Stomach smooth muscle (tissue), 2 donors: ENCODE data around the gene RNASE13.
"Not testable (repeated sequence)": the region's sequence is repeated elsewhere in the genome, so short reads cannot be mapped to it uniquely, and the experiment has no call there.

ENCODE experiments used
- H3K27ac ChIP-seq: one replicate; pipeline ENCODE4 v1.7.0; 2013; ENCODE audit warnings: mild to moderate bottlenecking, low read length, inconsistent platforms
- H3K27me3 ChIP-seq, 2 donors: one replicate each; pipeline ENCODE4 v1.7.0; 2013; ENCODE audit warnings: low read length in 2 of 2; ENCODE audit not compliant: insufficient read depth in 2 of 2, control insufficient read depth in 1 of 2
- H3K36me3 ChIP-seq, 2 donors: one replicate each; pipeline ENCODE4 v1.7.0; 2013; ENCODE audit warnings: low read length in 2 of 2; ENCODE audit not compliant: control insufficient read depth in 2 of 2, insufficient read depth in 2 of 2
- H3K4me1 ChIP-seq: one replicate; pipeline ENCODE4 v1.7.0; 2013; ENCODE audit warnings: low read length; ENCODE audit not compliant: control insufficient read depth, insufficient read depth
- H3K4me3 ChIP-seq, 2 donors: one replicate each; pipeline ENCODE4 v1.7.0; 2013; ENCODE audit warnings: low read length in 2 of 2
- H3K9ac ChIP-seq, 2 donors: one replicate each; pipeline ENCODE4 v1.7.0; 2013; ENCODE audit warnings: low read length in 2 of 2, mild to moderate bottlenecking in 1 of 2
- H3K9me3 ChIP-seq, 2 donors: one replicate each; pipeline ENCODE4 v1.7.0; 2013; ENCODE audit warnings: low read length in 2 of 2; ENCODE audit not compliant: control insufficient read depth in 2 of 2
- donor health status: healthy.
- donor health status: Pancreatic carcinoma.

Gene RNASE13

DNA sequence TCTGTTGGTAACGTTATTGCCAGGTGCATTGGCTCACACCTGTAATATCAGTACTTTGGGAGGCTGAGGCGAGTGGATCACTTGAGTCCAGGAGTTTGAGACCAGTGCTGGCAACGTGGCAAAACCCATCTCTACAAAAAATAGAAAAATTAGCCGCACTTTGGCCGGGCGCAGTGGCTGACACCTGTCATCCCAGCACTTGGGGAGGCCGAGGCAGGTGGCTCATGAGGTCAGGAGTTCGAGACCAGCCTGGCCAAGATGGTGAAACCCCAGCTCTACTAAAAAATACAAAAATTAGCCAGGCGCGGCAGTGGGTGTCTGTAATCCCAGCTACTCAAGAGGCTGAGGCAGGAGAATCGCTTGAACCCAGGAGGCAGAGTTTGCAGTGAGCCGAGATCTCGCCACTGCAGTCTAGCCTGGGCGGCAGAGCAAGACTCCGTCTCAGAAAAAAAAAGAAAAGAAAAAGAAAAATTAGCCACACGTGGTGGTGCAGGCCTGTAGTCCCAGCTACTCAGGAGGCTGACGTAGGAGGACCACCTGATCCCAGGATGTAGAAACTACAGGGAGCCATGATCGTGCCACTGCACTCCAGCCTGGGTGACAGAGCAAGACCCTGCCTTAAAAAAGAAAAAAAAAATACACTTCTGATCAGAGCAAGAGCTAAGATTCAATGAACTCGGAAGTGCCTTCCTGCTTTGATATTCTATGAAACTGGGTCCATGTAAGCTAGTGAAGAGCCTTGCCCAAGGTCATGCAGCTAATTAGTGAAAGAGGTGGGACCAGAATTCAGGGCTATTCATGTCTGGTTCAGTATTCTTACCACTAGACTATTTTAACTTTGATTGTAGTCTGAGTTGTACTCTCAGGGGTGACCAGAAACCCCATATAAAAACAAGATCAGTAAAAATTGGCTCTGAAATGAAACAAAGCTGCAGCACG, 18.8 kb upstream of the RNASE13 start:
- Histone ChIP-seq H3K4me1 (no peaks in the 10 kb centered on the region), H3K36me3 (no peaks in the 10 kb centered on the region), H3K27me3 (no peaks in the 10 kb centered on the region), H3K27ac (no peak overlapping the region), H3K9ac (no peak overlapping the region), H3K9me3 (no peaks in the 10 kb centered on the region), H3K4me3 (no peak overlapping the region)

DNA sequence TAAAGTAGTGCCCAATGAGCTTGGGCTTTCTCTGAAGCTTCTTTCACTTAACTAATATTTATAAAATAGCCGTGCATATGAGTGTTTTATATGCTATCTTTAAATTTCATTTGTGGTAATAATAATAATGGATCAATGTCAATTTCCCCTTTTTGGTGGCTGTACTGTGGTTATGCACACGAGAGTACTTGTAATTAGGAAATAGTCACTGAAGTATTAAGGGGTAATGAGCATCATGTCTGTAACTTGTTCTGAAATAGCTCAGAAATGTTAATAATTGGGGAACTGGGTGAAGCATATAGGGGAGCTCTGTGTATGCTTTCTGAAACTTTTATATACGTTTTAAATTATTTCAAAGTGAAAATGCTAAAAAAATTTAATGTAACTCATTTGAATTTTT, 16.0 kb upstream of the RNASE13 start:
- Histone ChIP-seq H3K4me3 (no peak overlapping the region), H3K36me3 (no peaks in the 10 kb centered on the region), H3K9me3 (no peaks in the 10 kb centered on the region), H3K27me3 (no peaks in the 10 kb centered on the region), H3K27ac (no peak overlapping the region), H3K4me1 (no peaks in the 10 kb centered on the region), H3K9ac (no peak overlapping the region)

DNA sequence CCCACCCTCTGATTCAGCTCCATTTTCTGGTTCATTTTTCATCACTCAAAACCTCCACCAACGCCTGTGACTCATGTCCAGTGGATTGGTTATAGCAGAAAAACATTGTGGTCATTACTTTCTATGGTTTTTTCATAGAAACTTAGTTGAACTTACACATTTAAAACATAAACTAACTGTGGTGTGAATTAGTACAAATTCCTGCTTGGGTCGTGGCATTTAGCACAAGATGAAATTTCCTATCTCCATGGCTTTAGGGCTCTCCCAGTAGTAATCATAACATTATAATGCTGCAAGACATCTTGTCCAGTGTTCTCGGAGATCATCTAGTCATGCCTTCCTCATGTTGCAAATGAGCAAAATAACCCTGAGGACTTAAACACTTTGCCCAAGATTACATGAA, 14.7 kb upstream of the RNASE13 start:
- Histone ChIP-seq H3K36me3 (no peaks in the 10 kb centered on the region), H3K4me3 (no peak overlapping the region), H3K9ac (no peak overlapping the region), H3K27ac (no peak overlapping the region), H3K27me3 (peaks cover 0 to 2% of the 10 kb centered on the region in 2 donors), H3K9me3 (no peaks in the 10 kb centered on the region), H3K4me1 (no peaks in the 10 kb centered on the region)

DNA sequence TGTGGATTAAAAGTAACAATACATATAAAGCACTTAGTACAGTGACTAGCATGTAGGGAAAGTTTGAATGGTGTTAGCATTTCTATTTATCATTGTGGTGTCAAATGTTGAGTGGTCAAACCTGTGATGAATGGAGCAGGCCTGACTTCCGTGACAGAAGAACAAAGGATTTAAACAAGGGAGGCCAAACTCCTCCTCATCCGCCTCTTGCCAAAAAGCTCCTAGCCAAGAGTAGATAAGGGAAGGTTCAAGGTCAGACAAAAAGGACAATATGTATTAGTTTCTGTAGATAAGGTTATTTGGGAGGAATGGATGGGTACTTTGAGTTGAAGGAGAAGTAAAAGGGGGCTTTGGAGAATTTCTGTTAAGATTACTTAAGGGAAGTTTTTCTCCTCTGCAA, 14.0 kb upstream of the RNASE13 start:
- Histone ChIP-seq H3K9ac (no peak overlapping the region), H3K36me3 (no peaks in the 10 kb centered on the region), H3K4me3 (no peak overlapping the region), H3K27ac (no peak overlapping the region), H3K27me3 (peaks cover 0 to 3% of the 10 kb centered on the region in 2 donors), H3K9me3 (no peaks in the 10 kb centered on the region), H3K4me1 (no peaks in the 10 kb centered on the region)

DNA sequence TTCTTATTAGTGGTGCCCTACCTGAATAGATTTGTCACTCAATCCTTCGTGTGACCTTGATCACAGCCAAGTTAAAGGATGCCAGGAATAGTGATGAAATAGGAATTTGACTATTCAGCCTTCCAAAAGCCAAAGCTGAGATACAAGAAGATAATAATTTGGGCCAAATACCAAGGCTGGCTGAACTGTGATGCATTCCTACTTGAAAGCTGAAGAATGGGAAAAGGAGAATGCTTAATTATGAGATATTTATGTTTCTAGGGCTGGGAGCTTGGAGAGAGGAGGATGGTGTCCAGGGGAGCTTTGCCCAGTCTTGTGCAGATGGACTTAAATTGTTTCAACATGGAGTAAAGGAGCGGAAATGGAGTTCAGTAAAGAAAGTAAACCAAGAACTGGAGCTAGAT, 12.8 kb upstream of the RNASE13 start:
- Histone ChIP-seq H3K4me1 (no peaks in the 10 kb centered on the region), H3K27me3 (peaks cover 0 to 3% of the 10 kb centered on the region in 2 donors), H3K9me3 (no peaks in the 10 kb centered on the region), H3K27ac (no peak overlapping the region), H3K36me3 (no peaks in the 10 kb centered on the region), H3K9ac (no peak overlapping the region), H3K4me3 (no peak overlapping the region)

DNA sequence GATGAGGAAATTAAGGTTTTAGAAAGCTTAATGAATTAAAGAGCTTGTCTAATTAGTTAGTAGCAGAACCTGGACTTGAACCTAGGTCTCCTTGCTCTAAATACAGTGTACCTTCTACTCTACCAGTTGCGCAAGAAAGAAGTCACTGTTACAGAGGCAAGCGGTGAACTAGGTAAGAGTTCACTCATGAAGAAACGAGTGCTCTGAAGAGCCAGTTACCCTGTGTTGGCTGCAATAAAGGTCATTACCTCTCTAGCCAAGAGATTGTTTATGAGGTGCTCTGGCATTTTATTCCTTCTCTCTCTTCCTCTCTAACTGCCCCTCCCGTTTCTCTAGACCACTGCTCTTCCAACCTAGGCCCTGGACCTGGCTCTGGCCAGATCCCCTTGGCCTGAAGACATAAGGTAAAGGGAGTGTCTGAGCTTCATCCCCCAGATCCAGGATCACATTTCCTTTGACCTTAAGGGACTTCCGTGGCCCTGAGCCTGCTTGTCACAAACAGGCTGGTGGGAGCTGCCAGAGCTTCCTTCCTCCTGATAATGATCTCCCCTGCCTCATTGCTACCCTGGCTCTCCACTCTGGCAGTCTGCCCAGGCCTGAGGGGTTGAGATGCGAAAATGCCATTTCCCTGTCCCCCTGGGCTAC, 9.5 kb upstream of the RNASE13 start:
- peaks cover 9% of the 10 kb centered on the region for H3K4me1 ChIP-seq
- H3K27me3 ChIP-seq = peaks cover 0 to 3% of the 10 kb centered on the region in 2 donors
- H3K36me3 ChIP-seq = no peaks in the 10 kb centered on the region
- no peaks in the 10 kb centered on the region for H3K9me3 ChIP-seq
- no peak overlapping the region for H3K4me3 ChIP-seq
- H3K27ac ChIP-seq = no peak overlapping the region
- H3K9ac ChIP-seq = no peak overlapping the region

DNA sequence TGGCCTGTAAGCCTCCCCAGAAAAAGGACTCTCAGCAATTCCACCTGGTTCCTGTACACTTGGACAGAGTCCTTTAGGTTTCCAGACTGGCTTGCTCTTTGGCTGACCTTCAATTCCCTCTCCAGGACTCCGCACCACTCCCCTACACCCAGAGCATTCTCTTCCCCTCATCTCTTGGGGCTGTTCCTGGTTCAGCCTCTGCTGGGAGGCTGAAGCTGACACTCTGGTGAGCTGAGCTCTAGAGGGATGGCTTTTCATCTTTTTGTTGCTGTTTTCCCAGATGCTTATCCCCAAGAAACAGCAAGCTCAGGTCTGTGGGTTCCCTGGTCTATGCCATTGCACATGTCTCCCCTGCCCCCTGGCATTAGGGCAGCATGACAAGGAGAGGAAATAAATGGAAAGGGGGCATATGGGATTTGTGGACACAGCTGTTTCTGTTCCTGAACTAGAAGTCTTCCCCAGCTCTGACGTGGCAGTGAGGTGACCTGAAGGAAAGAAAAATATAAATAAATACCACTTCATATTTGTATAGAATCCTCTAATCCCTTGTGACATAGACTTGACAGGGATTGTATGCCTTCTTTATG, 8.9 kb upstream of the RNASE13 start:
- peaks cover 0 to 3% of the 10 kb centered on the region in 2 donors for H3K27me3 ChIP-seq
- no peak overlapping the region for H3K27ac ChIP-seq
- H3K4me1 ChIP-seq = peaks cover 15% of the 10 kb centered on the region
- no peak overlapping the region for H3K4me3 ChIP-seq
- no peaks in the 10 kb centered on the region for H3K9me3 ChIP-seq
- no peaks in the 10 kb centered on the region for H3K36me3 ChIP-seq
- H3K9ac ChIP-seq = no peak overlapping the region

DNA sequence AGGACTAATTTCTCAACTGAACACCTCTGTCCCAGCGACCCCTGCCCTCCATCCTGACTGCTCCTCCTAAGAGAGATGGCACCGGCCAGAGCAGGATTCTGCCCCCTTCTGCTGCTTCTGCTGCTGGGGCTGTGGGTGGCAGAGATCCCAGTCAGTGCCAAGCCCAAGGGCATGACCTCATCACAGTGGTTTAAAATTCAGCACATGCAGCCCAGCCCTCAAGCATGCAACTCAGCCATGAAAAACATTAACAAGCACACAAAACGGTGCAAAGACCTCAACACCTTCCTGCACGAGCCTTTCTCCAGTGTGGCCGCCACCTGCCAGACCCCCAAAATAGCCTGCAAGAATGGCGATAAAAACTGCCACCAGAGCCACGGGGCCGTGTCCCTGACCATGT, 8.3 kb upstream of the RNASE13 start:
- Histone ChIP-seq H3K9ac (no peak overlapping the region), H3K27ac (no peak overlapping the region), H3K4me1 (peaks cover 18% of the 10 kb centered on the region)

DNA sequence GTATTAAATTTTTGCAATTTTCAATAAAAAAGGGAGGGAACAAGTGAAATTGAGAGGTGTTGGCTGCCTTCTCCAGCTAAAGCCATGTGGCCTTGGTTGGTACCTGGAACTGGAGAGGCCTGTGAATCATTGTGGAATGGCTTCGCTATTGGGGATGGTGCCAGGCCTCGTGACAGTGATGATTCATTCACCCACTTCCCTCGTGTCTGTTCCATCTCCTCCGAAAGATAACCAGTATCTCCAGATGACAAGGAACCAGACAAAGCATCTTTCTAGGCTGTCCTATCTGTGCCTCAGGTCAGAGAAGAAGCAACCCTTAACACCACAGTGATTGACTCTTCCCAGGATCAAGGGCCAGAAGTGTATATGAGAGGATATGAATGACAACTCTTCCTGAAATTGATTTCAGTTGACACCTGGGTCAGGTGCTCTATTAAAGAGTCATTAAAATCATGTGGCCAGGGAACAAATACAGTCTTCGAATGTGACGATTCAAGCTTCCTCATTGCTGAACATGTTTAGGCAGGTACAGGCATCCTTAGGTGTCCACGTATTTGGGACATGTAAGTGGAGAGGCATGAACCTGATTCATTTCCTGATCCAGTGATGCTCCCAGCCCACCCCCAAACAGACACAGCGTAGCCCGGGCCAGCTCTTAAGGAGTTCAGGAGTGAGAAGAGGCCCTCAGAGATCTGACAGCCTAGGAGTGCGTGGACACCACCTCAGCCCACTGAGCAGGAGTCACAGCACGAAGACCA, 7.2 kb upstream of the RNASE13 start, which contains the start of gene RNASE7:
RNASE7 (plus strand) TSS at position 687 of the 758 bp plus-strand sequence. CDS start 631 bp downstream, outside the sequence.
- H3K4me1 ChIP-seq = peaks cover 18% of the 10 kb centered on the region
- no peak within 1 kb of the TSS for H3K4me3 ChIP-seq
- H3K9ac ChIP-seq = no peak within 1 kb of the TSS
- H3K27ac ChIP-seq = no peak within 1 kb of the TSS
- H3K36me3 ChIP-seq = no peaks in the 10 kb centered on the region
- no peaks in the 10 kb centered on the region for H3K9me3 ChIP-seq
- H3K27me3 ChIP-seq = peaks cover 0 to 3% of the 10 kb centered on the region in 2 donors

More for the DNA sequence above, 8.3 kb upstream of the RNASE13 start:
- Histone ChIP-seq H3K27me3 (peaks cover 0 to 3% of the 10 kb centered on the region in 2 donors), H3K36me3 (no peaks in the 10 kb centered on the region), H3K9me3 (no peaks in the 10 kb centered on the region), H3K4me3 (no peak overlapping the region)

DNA sequence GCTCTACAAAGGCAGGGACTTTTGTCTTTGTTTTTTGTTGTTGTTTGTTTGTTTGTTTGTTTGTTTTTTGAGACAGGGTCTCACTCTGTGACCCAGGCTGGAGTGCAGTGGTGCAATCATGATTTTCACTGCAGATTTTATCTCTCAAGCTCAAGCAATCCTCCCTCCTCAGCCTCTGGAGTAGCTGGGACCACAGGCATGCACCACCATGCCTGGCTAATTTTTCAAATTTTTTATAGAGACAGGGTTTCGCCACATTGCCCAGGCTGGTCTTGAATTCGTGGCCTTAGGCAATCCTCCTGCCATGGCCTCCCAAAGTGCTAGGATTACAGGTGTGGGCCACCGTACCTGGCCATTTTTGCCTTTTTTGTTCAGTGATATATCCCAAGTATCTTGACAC, 6.3 kb upstream of the RNASE13 start:
- H3K4me1 ChIP-seq = peaks cover 20% of the 10 kb centered on the region
- H3K27me3 ChIP-seq, H3K4me3 ChIP-seq, H3K36me3 ChIP-seq, H3K27ac ChIP-seq, H3K9ac ChIP-seq, H3K9me3 ChIP-seq: not testable (repeated sequence)
